GM21528 (cell line): Measurements from ENCODE around the gene ANKRD27.

Experiments
- ATAC-seq: cut with Tn5 transposase; IDR thresholded peaks from one replicate; pipeline ENCODE4 v1.9.1; 2021; ENCODE audit warnings: mild to moderate bottlenecking, moderate library complexity; ENCODE audit not compliant: unreplicated experiment, low FRiP score

The ANKRD27 gene

DNA sequence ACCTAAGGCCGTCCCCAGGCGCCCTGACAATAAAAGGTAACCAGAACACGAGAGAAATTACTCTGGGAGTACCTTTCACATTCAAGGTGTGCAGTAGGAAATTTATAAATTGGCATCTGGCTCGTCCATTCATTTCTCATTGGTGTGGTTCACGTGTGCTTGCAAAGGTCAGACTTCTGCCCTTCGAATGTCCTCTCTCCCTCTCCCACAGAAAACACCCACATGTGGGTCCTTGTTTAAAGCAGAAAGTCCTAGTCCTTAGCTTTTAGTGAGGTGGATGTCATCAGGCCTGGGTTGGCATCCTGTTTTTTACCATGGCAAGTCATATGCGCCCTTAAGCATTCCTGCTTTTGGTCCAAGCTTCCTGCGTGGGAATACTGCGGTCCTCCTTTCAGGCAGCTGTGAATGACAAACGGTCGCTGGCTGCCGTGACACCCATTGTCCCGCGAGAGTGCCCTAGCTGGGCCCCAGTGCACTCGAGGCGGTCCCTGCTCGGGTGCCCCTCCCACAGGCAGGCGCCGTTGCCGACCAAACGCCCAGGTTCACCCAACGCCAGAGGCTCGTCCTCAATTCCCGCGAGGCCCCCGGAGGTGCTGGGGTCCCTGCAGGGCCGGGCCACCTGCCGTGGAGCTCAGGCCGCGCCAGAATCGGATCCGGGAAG lies 16.4 kb upstream of the ANKRD27 start, which contains the start of gene NUDT19:
Gene NUDT19 (plus strand): TSS at position 531 of the 661 bp plus-strand sequence. CDS start 140 bp downstream, outside the sequence.
- peak; percentile 91 for ATAC-seq

DNA sequence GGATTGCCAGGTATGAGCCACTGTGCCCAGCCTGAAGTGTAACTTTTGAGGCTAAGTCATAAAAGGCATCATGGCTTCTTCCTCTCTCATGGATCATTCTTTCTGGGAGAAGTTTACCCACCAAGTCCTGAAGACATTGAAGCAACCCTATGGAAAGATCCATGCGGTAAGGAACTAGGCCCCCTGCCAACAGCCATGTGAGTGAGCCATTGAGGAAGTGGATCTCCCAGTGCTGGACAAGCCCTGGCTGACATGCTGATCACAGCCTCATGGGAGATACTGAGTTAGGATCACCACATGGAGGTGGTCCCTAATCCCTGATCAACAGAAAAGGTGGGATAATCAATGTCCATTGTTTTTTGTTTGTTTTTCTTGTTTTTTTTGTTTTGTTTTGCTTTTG lies 13.3 kb upstream of the ANKRD27 start:
- ATAC-seq: no peak

DNA sequence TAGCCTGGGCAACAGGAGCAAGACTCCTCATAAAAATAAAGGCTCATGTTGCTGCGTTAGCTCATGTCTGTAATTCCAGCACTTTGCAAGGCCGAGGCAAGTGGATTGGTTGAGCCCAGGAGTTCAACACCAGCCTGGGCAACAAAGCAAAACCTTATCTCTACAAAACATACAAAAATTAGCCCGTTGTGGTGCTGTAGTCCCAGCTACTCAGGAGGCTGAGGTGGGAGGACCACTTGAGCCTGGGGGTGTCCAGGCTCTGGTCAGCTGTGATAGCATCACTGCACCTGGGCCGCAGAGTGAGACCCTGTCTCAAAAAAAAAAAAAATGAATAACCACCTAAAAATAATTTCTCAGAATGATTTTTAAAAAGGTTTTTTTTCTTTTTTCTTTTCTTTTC lies 12.7 kb upstream of the ANKRD27 start:
- no peak for ATAC-seq

DNA sequence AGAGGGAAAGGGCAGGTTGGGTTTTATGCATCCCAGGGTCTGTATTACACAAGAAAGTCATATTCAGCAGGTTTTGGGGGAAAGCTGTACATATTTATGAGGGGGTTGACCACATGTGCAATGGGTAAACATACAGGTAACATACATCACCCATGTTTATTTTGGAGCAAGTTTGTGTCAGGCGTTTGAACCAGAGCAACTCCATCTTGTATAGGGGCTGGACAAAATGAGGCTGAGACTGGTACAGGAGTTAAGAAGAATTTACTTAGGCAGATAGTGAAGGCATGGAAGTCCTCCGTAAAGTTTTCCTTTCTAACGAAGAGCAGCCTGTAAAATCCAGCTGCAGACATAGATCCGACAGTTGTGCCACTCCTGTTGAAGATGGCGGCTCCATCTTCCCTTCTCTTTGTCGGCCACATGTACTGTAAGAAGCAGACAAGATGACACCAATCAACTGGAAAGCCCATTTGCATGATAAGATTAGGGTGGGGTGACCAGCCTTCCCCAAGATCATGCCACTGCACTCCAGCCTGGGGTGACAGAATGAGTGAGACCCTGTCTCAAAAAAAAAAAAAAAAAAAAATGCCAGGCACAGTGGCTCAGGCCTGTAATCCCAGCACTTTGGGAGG lies 12.0 kb upstream of the ANKRD27 start:
- no peak for ATAC-seq

DNA sequence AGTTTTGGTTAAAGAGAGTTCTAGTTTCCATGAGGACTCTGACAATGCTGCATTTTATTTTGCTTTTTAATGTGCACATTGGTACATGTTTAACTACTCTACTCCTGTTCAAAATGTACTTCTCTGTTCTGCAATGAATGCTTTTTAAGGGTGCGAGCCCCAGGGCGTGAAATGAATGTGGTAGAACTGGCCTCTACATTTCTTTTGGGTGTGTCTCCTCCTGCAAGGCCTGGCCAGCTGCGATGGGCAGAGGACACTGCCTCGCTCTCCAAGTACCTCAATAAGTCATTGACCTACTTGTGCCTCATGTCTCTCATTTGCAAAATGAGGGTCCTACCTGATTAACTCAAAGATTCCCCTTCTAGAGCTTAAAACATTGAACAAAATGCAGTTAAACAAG lies 7.3 kb upstream of the ANKRD27 start:
- ATAC-seq: no peak

DNA sequence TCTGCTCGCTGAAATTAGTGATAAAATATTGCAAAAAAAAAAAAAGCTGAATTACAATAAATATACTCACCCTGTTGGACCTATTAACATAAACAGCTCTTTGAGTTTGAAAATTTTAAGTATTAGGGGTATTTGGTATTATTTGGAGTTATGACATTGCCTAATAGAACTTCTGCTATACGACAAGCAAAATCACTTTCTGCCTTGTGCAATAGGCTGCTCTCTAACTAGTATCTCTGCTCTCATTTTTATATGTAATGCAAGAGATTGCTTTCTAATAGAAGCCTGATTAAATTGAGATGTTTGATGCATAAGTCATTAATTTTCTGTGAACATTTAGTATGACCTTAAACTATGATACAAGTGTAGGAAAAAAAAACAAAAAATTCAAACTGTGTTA lies 6.0 kb upstream of the ANKRD27 start:
- no peak for ATAC-seq

DNA sequence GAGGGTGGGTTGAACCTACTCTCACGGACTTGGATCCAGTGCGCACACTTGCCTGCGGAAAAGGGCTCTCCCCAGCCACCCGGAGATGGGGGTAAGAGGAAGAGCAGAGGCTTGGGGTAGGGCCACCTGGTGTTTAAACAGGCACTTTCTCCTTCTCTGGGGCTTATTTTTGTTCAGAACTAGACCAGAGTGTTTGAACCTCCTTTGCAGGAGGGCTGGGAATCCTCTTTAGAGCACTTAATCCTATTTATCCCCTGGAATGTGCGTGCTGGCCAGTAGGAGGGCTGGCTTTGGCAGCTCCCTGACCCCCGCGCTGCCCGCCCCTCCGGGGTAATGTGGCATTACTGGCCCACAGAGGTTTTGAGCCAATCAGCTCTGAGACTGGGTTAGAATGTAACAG lies 2.7 kb upstream of the ANKRD27 start:
- no peak for ATAC-seq

DNA sequence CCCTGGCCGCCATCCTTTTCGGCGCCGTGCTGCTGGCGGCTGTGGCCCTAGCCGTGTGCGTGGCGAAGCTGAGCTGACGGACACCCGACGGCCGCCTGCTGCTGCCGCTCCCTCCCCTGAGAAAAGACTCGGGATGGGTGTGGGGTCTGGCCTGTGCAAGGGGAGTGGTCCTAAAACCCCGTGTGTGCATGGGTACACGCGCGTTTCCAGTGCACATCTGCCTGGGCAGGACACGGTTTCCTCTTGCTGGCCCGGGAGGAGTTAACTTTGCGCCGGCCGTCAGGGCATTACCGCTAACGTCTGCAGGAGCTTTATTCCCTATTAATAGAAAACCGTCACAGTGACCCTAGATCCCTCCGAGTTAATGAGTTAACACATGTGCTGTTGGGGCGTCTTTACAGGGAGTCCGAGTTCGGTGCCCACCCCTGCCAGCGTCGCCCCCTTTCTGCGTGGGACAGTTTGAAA lies 1.9 kb upstream of the ANKRD27 start:
- no peak for ATAC-seq

DNA sequence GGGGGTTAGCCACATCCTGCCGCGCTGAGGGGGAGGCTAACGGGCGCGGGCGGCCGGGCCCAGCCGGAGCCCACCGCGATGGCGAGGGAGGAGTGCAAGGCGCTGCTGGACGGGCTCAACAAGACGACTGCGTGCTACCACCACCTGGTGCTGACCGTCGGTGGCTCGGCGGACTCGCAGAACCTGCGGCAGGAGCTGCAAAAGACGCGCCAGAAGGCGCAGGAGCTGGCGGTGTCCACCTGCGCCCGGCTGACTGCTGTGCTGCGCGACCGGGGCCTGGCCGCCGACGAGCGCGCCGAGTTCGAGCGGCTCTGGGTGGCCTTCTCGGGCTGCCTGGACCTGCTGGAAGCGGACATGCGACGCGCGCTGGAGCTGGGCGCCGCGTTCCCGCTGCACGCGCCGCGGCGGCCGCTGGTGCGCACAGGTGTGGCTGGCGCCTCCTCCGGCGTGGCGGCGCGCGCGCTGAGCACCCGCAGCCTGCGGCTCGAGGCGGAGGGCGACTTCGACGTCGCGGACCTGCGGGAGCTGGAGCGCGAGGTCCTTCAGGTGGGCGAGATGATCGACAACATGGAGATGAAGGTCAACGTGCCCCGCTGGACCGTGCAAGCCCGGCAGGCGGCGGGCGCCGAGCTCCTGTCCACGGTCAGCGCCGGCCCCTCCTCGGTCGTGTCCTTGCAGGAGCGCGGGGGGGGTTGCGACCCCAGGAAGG lies 1.4 kb upstream of the ANKRD27 start:
- ATAC-seq: no peak

DNA sequence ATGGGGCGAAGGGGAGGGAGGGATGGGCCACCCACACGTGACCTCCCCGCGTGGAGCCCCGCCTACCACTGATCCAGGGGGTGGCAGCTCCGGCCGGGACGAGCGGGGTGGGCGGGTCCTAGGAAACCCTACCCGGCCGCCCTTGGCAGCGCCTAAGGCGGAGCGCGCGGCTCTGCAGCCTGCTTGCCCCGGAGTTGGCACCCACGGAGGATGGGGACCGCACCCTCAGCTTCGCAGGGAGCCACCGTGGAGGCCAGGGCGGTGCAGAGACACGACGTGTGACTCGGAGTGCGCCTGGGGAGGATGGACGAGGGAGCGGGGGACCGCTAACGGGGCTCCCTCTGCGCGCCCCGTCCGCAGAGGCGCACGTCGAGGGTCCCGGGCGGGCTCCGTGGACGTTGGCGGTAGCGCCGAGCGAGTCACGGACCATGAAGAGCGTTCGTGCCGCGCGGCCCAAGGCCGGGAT lies 773 bp upstream of the ANKRD27 start, which contains the start of gene RGS9BP:
Gene RGS9BP (plus strand): TSS at position 129 of the 466 bp plus-strand sequence. CDS start 416 bp downstream, outside the sequence.
- peak; percentile 27 for ATAC-seq

DNA sequence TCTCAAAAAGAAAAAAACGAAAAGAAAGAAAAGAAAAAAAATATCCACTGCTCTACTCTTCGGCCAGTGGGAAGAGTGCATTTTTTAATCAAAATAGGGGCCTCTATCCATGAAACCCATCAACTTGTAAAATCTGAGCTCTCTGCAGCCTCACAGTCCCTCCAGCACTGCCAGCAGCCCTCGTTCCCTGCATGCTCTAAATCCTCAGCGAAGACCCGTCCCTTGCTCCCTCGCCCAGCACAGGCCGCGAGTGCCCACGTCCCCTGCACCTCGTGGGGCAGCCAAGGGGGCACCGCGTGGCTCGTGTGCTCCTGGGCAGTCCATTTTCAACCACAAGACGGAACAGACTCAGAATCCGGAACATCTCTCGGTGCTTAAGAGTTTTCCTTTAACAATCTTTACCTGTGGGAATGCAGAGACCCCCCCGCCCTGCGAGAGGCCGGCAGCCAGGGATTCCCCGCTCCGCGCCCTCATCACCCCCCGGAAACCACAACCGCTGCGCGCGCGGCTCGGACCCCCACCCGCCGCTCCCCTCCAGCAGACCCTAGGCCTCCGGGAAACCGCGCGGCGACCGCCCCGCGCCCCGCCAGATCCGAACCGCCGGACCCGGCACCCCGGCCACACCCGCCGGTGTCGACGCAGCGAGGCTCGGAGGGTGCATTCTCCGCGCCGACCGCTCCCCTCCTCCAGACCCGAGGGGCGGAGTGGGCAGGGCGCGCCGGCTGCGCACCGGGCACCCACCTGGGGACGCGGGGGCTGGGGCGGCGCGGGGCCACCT lies 638 bp downstream of the ANKRD27 start:
- no peak for ATAC-seq

DNA sequence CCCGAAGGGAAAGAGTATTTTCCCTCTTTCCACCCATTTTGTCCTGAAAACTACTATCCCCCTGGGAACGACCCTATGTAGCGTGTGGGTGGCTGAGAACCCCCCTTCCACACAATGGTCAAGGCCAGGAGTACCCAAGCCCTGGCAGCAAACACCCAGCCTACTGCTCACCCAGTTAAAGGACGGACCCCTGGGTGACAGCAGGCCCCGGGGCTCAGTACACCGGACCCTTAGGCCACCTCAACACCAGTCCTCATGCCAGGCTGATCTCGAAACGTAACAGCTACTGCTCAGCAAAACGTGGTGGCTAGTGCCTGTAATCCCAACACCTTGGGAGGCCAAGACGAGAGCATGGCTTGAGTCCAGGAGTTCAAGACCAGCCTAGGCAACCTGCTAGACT lies 1.4 kb downstream of the ANKRD27 start:
- ATAC-seq: no peak

DNA sequence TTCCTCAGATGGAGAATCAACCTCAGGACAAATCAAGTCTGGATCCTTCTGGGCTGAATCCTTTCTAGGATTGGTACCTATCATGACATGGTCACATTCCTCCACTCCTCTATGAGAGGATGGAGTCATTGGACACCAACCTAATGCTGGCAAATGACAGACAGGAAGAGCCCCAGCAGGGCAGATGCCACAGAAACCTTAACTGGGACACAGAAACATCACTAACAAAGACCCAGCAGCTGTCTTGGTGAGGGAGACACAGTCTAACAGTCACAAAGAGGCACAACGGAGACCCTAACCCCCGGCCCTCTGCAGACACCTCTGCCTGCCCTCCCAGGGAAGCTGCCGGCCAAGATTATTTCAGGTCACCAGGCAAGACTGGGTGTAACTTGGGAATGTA lies 2.1 kb downstream of the ANKRD27 start:
- ATAC-seq: no peak

DNA sequence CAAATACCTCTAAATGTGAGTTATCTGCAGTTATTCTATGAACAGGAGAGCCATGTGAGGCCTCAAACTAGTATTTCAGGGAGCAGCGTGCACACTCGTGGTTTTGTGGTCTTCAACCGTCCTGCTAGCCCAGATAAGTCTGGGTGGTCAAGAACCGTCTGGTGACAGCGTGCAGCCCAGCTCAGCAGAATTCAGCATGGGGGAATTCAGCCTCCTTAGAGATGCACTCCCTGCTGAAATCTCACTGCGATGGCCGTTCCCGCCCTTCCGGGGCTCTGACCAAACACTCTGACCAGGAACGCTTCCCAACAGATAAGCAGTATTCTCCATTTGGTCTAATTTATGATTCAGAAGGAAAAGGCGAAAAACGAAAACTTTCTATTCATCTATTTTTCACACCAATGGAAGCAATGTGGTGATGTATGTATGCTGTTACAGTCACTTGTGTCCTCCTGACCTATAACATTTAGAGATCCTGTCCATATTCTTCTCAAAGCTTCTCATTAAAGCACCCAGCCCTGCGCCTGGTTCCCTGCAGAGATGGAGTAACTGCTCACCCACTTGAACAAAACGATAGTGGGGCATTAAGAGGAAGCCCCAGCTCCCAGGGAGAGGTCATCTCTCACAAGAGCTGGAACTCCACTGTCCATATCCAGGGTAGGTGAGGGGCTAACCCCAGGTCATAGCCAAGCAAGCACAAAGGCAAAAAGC lies 2.9 kb downstream of the ANKRD27 start:
- ATAC-seq: no peak

DNA sequence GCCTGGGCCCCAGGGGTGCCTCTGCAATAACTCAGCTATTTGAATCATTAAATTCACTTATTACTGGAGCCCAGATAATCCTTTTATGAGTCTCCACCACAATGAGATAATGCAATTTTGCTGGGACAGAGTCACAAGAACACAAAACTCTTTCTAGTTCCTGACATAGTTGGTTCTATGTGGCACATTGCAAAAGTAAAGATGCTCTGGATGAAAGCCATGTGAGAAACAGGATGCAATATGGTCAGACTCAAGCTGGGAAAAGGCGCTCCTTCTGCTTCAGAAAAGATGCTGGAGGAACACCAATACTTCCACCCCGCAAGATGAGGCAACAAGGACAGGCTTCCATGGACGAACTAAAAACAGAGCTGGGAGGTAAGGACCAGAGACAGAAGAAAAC lies 5.7 kb downstream of the ANKRD27 start:
- ATAC-seq: no peak

DNA sequence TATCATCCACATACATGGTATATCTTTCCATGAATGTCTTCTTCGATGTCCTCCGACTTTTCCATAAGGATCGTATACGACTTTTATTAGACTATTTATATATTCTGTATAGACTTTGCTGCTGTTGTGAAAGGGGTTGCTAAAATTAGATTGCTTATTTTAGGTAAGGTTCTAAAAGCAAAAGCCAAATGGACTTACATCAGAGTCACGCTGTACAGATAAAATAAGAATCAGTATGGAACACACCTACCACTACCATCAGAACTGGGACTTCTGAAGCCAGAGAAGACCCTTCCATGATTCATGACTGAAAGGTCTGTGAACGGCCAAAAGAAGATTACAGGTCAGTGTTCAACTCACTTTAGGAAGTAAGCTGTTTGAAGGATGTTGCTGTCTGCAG lies 8.9 kb downstream of the ANKRD27 start:
- no peak for ATAC-seq

DNA sequence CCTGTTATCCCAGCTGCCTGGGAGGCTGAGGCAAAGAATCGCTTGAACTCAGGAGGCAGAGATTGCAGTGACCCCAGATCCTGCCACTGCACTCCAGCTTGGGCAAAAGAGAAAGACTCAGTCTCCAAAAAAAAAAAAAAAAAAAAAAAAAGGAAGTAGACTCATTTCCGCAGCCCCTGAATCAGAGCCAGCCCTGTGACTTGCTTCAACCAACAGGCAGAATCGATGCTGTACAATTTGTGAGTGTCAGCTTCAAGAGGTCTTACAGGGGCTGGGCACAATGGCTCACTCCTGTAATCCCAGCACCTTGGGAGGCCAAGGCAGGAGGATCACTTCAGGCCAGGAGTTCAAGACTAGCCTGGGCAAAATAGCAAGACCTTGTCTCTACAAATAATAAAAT lies 12.8 kb downstream of the ANKRD27 start:
- ATAC-seq: no peak

DNA sequence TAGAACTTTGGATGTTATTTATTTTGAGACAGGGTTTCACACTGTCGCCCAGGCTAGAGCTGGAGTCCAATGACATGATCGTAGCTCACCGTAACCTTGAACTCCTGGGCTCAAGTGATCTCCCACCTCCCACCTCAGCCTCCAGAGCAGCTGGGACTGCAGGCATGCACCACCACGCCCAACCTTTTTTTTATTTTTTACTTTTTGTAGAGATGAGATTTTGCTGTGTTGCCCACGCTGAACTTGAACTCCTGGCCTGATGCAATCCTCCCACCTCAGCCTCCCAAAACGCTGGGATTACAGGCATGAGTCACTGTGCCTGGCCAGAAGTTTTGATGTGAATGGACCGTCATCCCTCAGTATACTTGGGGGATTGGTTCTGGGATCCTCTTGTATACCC lies 13.7 kb downstream of the ANKRD27 start:
- ATAC-seq: no peak

DNA sequence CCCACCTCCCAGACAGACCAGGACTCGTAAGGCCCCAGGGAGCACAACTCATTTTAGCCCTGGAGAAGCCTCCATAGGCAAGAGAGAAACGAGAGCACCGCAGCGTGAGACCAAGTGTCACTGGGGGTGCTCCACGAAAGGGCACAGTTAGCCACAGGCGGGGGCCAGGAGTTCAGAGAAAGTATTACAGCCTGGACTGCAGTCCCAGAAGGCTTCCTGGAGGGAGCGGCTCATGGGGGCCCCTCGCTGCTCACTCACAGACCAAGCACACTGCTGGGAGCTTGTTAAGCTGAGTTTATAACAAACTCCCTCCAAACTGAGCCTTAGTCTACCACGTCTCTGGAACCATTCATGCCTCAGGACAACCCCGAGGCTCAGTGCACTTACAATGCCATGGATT lies 16.5 kb downstream of the ANKRD27 start:
- no peak for ATAC-seq

DNA sequence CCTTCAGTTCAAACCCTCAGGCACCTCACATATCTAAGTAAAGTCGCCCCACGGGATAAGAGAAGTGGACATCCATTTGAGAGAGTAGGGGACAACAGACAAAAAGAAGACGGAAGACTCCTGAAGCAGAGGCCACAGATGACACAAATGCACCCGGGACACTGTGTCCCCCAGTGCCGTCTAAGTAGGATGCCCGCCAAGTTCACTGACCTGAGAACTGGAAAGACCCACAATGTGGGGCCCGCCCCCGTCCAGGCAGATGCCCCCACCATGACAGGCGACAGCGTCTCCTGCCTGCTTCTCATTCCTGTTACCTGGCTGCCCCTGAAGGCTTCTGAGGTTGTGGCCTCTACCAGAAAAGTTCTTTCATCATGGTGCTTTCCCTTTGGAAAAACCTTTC lies 16.9 kb downstream of the ANKRD27 start:
- ATAC-seq: no peak
